Activated CD4-positive, alpha-beta T cell treated with anti-CD3 and anti-CD28 coated beads for 36 hours (primary cell): ENCODE measurements around the gene PIGV. TPM values are rescaled to one million over a fixed set of nuclear protein-coding genes. Genes with fewer than 3 reads are reported as not detected.
"Not testable (repeated sequence)": the region's sequence is repeated elsewhere in the genome, so short reads cannot be mapped to it uniquely, and the experiment has no call there.

Experiments
- ATAC-seq: fragments of 200-7000 bp; cut with Tn5 transposase; one replicate; pipeline ENCODE4 v1.10.0; 2021; ENCODE audit warnings: mild to moderate bottlenecking, moderate library complexity
- CTCF ChIA-PET: fragments of 350-600 bp; sonication (Branson Sonifier 250); formaldehyde crosslinking; loops from one replicate; lab custom pipeline; 2021; ENCODE audit warnings: antibody characterized with exemption; lab: Charles Lee
- POLR2A ChIA-PET: fragments of 350-600 bp; sonication (Branson Sonifier 250); formaldehyde crosslinking; loops from one replicate; lab custom pipeline; 2021; ENCODE audit warnings: antibody characterized with exemption, inconsistent platforms; lab: Charles Lee
- DNase-seq: peaks from one replicate; pipeline ENCODE4 v3.0.0-alpha.2; 2020
- H3K27ac Mint-ChIP-seq: one replicate; pipeline ENCODE4 v1.8.0; 2021; ENCODE audit warnings: mixed read lengths
- H3K27me3 Mint-ChIP-seq: one replicate; pipeline ENCODE4 v1.8.0; 2021; ENCODE audit warnings: mixed read lengths
- H3K36me3 Mint-ChIP-seq: one replicate; pipeline ENCODE4 v1.8.0; 2021; ENCODE audit warnings: low read depth, mixed read lengths
- H3K4me1 Mint-ChIP-seq: one replicate; pipeline ENCODE4 v1.8.0; 2021; ENCODE audit warnings: mixed read lengths
- H3K4me3 Mint-ChIP-seq: one replicate; pipeline ENCODE4 v1.8.0; 2021; ENCODE audit warnings: mild to moderate bottlenecking, moderate library complexity, mixed read lengths
- H3K9me3 Mint-ChIP-seq: one replicate; pipeline ENCODE4 v1.8.0; 2021; ENCODE audit warnings: low read depth, mixed read lengths
- intact Hi-C, 2 experiments: fragments of 100-400 bp; cut with DNase I in 1 of 2; cut with micrococcal nuclease in 1 of 2; formaldehyde crosslinking; loops; one replicate each; pipeline versions ENCODE4 v1.14.2 to v1.15.1; 2022 to 2024; cut with DNase I, micrococcal nuclease
- total RNA-seq, 2 experiments: library from RNA; stranded (reverse); gene quantifications; one replicate each; pipeline ENCODE4 v1.2.3, GENCODE V29; 2021

PIGV gene
- total RNA-seq, 2 experiments from 2014 or later = 12.0 to 17.2 TPM

- ATAC-seq (no peak), DNase-seq (no peak)
- intact Hi-C loops = loop anchor here in 1 of 2 experiments (5.0 kb wide), 1 partner anchor 86 kb away; no protein-coding TSS in a partner anchor
- Mint-ChIP-seq H3K9me3 (no peaks in the 10 kb centered on the region), H3K4me1 (peaks cover 42% of the 10 kb centered on the region), H3K27me3 (no peaks in the 10 kb centered on the region), H3K4me3 (peak overlapping the region; percentile 82), H3K36me3 (peaks cover 39% of the 10 kb centered on the region), H3K27ac (peak overlapping the region; percentile 99)
- ChIA-PET POLR2A (interaction anchor here (1.5 to 1.9 kb wide), 2 partner anchors 18 to 211 kb away, joined by 4 to 6 read pairs; no protein-coding TSS in a partner anchor), CTCF (interaction anchor here (0.6 to 8.0 kb wide), 11 partner anchors 18 to 250 kb away, joined by 3 to 180 read pairs (median 11); no protein-coding TSS in a partner anchor)
Measured at GRCh38 chr1:26791626-26792025, 3.9 kb downstream of the PIGV start.

- Mint-ChIP-seq H3K36me3 (peaks cover 39% of the 10 kb centered on the region), H3K9me3 (no peaks in the 10 kb centered on the region), H3K27ac (peak overlapping the region; percentile 51), H3K4me1 (peaks cover 37% of the 10 kb centered on the region), H3K4me3 (no peak overlapping the region), H3K27me3 (no peaks in the 10 kb centered on the region)
- POLR2A ChIA-PET = no interaction called here
- CTCF ChIA-PET = interaction anchor here (0.7 to 1.5 kb wide), 2 partner anchors 32 to 41 kb away, joined by 3 read pairs; no protein-coding TSS in a partner anchor
- intact Hi-C loops = loop anchor here in 1 of 2 experiments (5.0 kb wide), 1 partner anchor 84 kb away; no protein-coding TSS in a partner anchor
- no peak for DNase-seq
- no peak for ATAC-seq
Measured at GRCh38 chr1:26792924-26793323, 5.2 kb downstream of the PIGV start.

GRCh38 chr1:26794391-26794790 lies 6.6 kb downstream of the PIGV start:
- Mint-ChIP-seq H3K9me3 (no peaks in the 10 kb centered on the region), H3K4me1 (peaks cover 41% of the 10 kb centered on the region), H3K36me3 (peaks cover 39% of the 10 kb centered on the region), H3K27ac (peak overlapping the region; percentile 19), H3K27me3 (no peaks in the 10 kb centered on the region), H3K4me3 (no peak overlapping the region)
- ChIA-PET POLR2A (no interaction called here), CTCF (interaction anchor here (0.6 to 1.1 kb wide), 2 partner anchors 93 to 101 kb away, joined by 3 read pairs; no protein-coding TSS in a partner anchor)
- no peak for ATAC-seq
- no peak for DNase-seq
- intact Hi-C loops = loop anchor here in 1 of 2 experiments (5.0 kb wide), 1 partner anchor 83 kb away; no protein-coding TSS in a partner anchor

GRCh38 chr1:26797627-26798026 lies 9.9 kb downstream of the PIGV start:
- ATAC-seq (no peak), DNase-seq (no peak)
- H3K27me3 Mint-ChIP-seq = no peaks in the 10 kb centered on the region
- intact Hi-C loops = no loop called here
- H3K27ac Mint-ChIP-seq = peak overlapping the region; percentile 64
- H3K4me3 Mint-ChIP-seq = no peak overlapping the region
- POLR2A ChIA-PET = no interaction called here
- H3K4me1 Mint-ChIP-seq = peaks cover 43% of the 10 kb centered on the region
- peaks cover 35% of the 10 kb centered on the region for H3K36me3 Mint-ChIP-seq
- CTCF ChIA-PET = interaction anchor here (0.7 to 2.1 kb wide), 3 partner anchors 13 to 199 kb away, joined by 3 to 9 read pairs (median 3); no protein-coding TSS in a partner anchor
- H3K9me3 Mint-ChIP-seq = no peaks in the 10 kb centered on the region

GRCh38 chr1:26799479-26800142 lies 11.9 kb downstream of the PIGV start:
- peak; percentile 48 for DNase-seq
- no peak overlapping the region for H3K4me3 Mint-ChIP-seq
- POLR2A ChIA-PET = no interaction called here

GRCh38 chr1:26803932-26804331 lies 16.2 kb downstream of the PIGV start:
- DNase-seq, ATAC-seq, H3K36me3 Mint-ChIP-seq, H3K27me3 Mint-ChIP-seq, H3K4me3 Mint-ChIP-seq, POLR2A ChIA-PET, H3K27ac Mint-ChIP-seq, CTCF ChIA-PET, intact Hi-C loops, H3K9me3 Mint-ChIP-seq: not testable (repeated sequence)
- H3K4me1 Mint-ChIP-seq = peaks cover 36% of the 10 kb centered on the region

More at GRCh38 chr1:26799479-26800142, 11.9 kb downstream of the PIGV start:
- peak overlapping the region; percentile 90 for H3K27ac Mint-ChIP-seq
- peaks cover 18% of the 10 kb centered on the region for H3K36me3 Mint-ChIP-seq
- H3K9me3 Mint-ChIP-seq = no peaks in the 10 kb centered on the region
- H3K27me3 Mint-ChIP-seq = no peaks in the 10 kb centered on the region
- CTCF ChIA-PET = interaction anchor here (0.8 to 4.6 kb wide), 11 partner anchors 10 to 197 kb away, joined by 3 to 38 read pairs (median 5); no protein-coding TSS in a partner anchor
- intact Hi-C loops = no loop called here
- ATAC-seq = peak; percentile 78
- H3K4me1 Mint-ChIP-seq = peaks cover 37% of the 10 kb centered on the region

GRCh38 chr1:26810105-26810504 lies 22.4 kb downstream of the PIGV start:
- not testable (repeated sequence) for H3K9me3 Mint-ChIP-seq, H3K4me3 Mint-ChIP-seq, H3K27ac Mint-ChIP-seq, H3K36me3 Mint-ChIP-seq, H3K27me3 Mint-ChIP-seq
- DNase-seq (peak; percentile 85), ATAC-seq (peak; percentile 82)
- POLR2A ChIA-PET = interaction anchor here (0.9 to 2.0 kb wide), 2 partner anchors 20 to 23 kb away, joined by 4 to 20 read pairs; no protein-coding TSS in a partner anchor
- CTCF ChIA-PET = interaction anchor here (0.5 to 2.9 kb wide), 22 partner anchors 10 to 310 kb away, joined by 3 to 34 read pairs (median 8); no protein-coding TSS in a partner anchor
- intact Hi-C loops = loop anchor here (1.0 to 2.0 kb wide), 4 partner anchors 15 to 68 kb away; partner anchors contain the start of gene ZDHHC18 (in 1 of the 2)
- peaks cover 20% of the 10 kb centered on the region for H3K4me1 Mint-ChIP-seq

- no peak overlapping the region for H3K4me3 Mint-ChIP-seq
- H3K4me1 Mint-ChIP-seq = peaks cover 17% of the 10 kb centered on the region
- H3K36me3 Mint-ChIP-seq = no peaks in the 10 kb centered on the region
- DNase-seq (no peak), ATAC-seq (no peak)
- POLR2A ChIA-PET = interaction anchor here (0.6 to 2.0 kb wide), 2 partner anchors 22 to 118 kb away, joined by 4 to 20 read pairs; no protein-coding TSS in a partner anchor
- no peaks in the 10 kb centered on the region for H3K9me3 Mint-ChIP-seq
- no peaks in the 10 kb centered on the region for H3K27me3 Mint-ChIP-seq
- CTCF ChIA-PET = interaction anchor here (0.5 to 2.9 kb wide), 25 partner anchors 10 to 332 kb away, joined by 3 to 34 read pairs (median 7); partner anchors contain the start of gene PIGV
- intact Hi-C loops = loop anchor here in 1 of 2 experiments (2.0 kb wide), 1 partner anchor 14 kb away; no protein-coding TSS in a partner anchor
- no peak overlapping the region for H3K27ac Mint-ChIP-seq
Measured at GRCh38 chr1:26811057-26811456, 23.3 kb downstream of the PIGV start.

- H3K4me3 Mint-ChIP-seq = no peak overlapping the region
- DNase-seq (no peak), ATAC-seq (peak; percentile 59)
- ChIA-PET POLR2A (interaction anchor here (2.0 kb wide), 1 partner anchor 22 kb away, joined by 20 read pairs; no protein-coding TSS in a partner anchor), CTCF (interaction anchor here (0.9 to 2.9 kb wide), 18 partner anchors 9 to 228 kb away, joined by 3 to 34 read pairs (median 6); partner anchors contain the start of gene PIGV)
- H3K27me3 Mint-ChIP-seq = no peaks in the 10 kb centered on the region
- no peaks in the 10 kb centered on the region for H3K36me3 Mint-ChIP-seq
- H3K4me1 Mint-ChIP-seq = peaks cover 17% of the 10 kb centered on the region
- intact Hi-C loops = loop anchor here in 1 of 2 experiments (2.0 kb wide), 1 partner anchor 13 kb away; no protein-coding TSS in a partner anchor
- no peaks in the 10 kb centered on the region for H3K9me3 Mint-ChIP-seq
- H3K27ac Mint-ChIP-seq = no peak overlapping the region
Measured at GRCh38 chr1:26811708-26812107, 24.0 kb downstream of the PIGV start.

- no peaks in the 10 kb centered on the region for H3K36me3 Mint-ChIP-seq
- no peak overlapping the region for H3K27ac Mint-ChIP-seq
- POLR2A ChIA-PET = no interaction called here
- DNase-seq (no peak), ATAC-seq (no peak)
- CTCF ChIA-PET = interaction anchor here (1.2 kb wide), 1 partner anchor 47 kb away, joined by 3 read pairs; no protein-coding TSS in a partner anchor
- H3K4me3 Mint-ChIP-seq = no peak overlapping the region
- no peaks in the 10 kb centered on the region for H3K9me3 Mint-ChIP-seq
- H3K4me1 Mint-ChIP-seq = peaks cover 17% of the 10 kb centered on the region
- H3K27me3 Mint-ChIP-seq = no peaks in the 10 kb centered on the region
- intact Hi-C loops = no loop called here
Measured at GRCh38 chr1:26814377-26814776, 26.6 kb downstream of the PIGV start.

- Mint-ChIP-seq H3K36me3 (no peaks in the 10 kb centered on the region), H3K27me3 (no peaks in the 10 kb centered on the region), H3K4me3 (no peak overlapping the region), H3K4me1 (peaks cover 17% of the 10 kb centered on the region), H3K9me3 (no peaks in the 10 kb centered on the region), H3K27ac (no peak overlapping the region)
- intact Hi-C loops = no loop called here
- POLR2A ChIA-PET = no interaction called here
- CTCF ChIA-PET = interaction anchor here (0.6 to 1.2 kb wide), 2 partner anchors 47 to 106 kb away, joined by 3 to 4 read pairs; no protein-coding TSS in a partner anchor
- DNase-seq (no peak), ATAC-seq (no peak)
Measured at GRCh38 chr1:26814893-26815292, 27.1 kb downstream of the PIGV start.
